Measurements from ENCODE around the gene KIF23.

Gene KIF23

DNA sequence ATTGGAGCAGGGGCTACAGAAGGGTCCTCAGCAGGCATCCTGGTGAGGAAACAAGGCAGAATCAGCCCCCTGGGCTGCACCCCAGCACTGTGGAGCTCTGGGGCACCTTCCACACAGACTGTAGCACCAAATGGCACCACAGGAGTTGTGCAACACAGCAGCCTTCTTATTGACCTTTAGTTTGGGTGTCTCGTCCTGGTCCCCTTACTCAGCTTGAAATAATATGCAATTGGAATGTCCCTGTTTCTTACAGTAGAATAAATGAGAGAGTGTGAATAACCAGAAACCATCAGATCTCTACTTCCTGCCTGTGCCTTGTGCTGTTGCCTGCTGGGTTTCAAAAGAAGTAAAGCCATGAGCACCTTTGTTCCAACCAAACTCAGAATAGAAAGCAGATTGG is 82.9 kb downstream of the KIF23 start:
- no peak for DNase-seq

DNA sequence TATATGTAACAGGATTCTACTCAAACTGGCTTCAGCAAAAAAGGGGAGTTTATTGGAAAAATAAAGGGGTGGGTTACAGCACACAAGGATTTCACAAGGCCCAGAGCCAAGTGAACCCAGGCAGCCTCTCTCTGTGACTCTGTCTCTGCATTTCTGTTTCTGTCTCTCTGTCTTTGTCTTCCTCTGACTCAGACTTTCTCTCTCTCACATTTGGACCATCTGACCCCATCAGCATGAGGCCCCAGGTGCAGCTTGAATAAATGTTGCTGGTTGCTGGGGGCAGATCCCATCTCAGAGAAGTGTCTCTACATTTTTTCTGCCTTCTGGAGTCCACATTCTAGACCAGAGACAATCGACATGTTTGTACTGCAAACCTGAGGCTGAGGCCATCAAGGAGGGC is 83.5 kb downstream of the KIF23 start:
- DNase-seq: no peak
